Fibroblast of pulmonary artery (primary cell): ENCODE measurements around the gene HRK.

Experiments
- DNase-seq: peaks from one replicate; pipeline ENCODE4 v3.0.0-alpha.2; 2010; ENCODE audit warnings: low read depth
- H3K4me3 ChIP-seq: replicated peaks from 2 replicates; pipeline ENCODE4 v1.5.1; 2011; ENCODE audit warnings: low read depth, mild to moderate bottlenecking, control low read depth, low read length, moderate library complexity
- CTCF ChIP-seq: IDR thresholded peaks from 2 replicates; pipeline ENCODE4 v1.5.1; 2011; ENCODE audit warnings: mild to moderate bottlenecking, control low read depth, low read length, inconsistent platforms; ENCODE audit errors: missing control alignments

Gene HRK

GRCh38 chr12:116881325-116881876 is at the start of gene HRK:
HRK (minus strand) TSS chr12:116881441; CDS start chr12:116881307, 134 bp downstream.
- DNase-seq: no peak
- no peak within 1 kb of the TSS for H3K4me3 ChIP-seq
- no peak for TF ChIP-seq CTCF

DNA sequence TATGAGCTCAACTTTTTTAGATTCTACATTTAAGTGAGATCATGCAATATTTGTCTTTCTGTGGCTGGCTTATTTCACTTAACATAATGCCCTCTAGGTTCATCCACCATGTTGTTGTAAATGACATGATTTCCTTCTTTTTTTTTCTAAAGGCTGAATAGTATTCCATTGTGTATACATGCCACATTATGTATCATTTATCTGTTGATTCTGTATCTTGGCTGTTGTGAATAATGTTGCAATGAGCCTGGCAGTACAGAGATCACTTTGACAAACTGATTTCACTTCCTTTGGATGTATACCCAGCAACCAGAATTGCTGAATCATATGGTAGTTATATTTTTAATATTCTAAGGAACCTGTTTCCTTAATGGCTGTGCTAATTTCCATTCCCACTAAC is 48.6 kb upstream of the HRK start:
- DNase-seq: no peak
- no peak for TF ChIP-seq CTCF

DNA sequence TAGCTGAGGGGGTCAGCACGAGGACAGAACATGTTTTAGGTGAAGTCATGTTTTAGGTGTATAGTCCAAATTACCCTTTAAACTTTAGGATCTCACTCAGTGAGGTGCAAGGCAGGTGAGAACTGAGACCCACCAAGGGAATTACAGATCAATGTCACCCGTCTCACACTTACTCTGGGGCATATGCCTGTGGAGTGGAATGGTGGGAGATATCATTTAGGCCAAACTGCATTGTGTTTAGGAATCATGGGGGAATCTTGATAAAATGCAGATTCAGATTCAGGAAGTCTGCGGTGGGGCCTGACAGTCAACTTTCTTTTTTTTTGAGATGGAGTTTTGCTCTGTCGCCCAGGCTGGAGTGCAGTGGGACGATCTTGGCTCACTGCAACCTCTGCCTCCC is 47.3 kb upstream of the HRK start:
- DNase-seq: no peak
- no peak overlapping the region for H3K4me3 ChIP-seq
- TF ChIP-seq CTCF: no peak

More for the DNA sequence above, 48.6 kb upstream of the HRK start:
- H3K4me3 ChIP-seq: no peak overlapping the region

DNA sequence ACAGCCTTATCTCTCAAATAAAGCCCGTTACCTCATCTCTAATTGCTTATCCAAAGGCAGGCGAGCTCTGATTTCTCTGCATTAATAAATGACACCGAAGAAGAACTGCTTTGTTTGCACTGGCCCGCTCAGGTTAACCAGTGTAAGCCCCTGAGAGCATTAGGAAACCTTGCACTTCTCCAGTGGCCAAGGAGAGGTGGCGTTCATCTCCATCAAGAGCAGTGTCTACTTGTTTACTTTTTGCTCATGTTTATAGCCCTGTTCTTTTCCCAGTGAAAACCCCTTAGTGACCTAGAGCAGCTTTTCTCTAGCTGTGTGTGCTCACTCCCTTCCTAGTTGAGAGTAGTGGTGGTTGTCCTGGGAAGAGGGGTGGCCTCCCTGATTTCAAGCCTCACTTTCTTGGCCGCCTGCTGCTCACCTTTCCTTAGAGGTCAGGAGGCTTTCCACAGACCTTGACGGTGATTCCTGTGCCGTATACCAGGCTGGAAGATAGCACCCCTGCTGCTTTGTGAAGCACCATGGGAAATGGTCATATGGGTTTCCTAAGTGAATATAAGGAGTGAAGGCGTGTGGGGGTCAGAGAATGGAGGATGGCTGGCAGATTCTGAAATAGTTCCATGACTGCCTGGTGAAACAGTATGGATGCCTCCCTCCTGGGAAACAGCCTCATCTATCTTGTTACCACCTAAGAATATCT is 46.2 kb upstream of the HRK start:
- H3K4me3 ChIP-seq: no peak overlapping the region
- no peak for DNase-seq
- TF ChIP-seq CTCF: no peak

DNA sequence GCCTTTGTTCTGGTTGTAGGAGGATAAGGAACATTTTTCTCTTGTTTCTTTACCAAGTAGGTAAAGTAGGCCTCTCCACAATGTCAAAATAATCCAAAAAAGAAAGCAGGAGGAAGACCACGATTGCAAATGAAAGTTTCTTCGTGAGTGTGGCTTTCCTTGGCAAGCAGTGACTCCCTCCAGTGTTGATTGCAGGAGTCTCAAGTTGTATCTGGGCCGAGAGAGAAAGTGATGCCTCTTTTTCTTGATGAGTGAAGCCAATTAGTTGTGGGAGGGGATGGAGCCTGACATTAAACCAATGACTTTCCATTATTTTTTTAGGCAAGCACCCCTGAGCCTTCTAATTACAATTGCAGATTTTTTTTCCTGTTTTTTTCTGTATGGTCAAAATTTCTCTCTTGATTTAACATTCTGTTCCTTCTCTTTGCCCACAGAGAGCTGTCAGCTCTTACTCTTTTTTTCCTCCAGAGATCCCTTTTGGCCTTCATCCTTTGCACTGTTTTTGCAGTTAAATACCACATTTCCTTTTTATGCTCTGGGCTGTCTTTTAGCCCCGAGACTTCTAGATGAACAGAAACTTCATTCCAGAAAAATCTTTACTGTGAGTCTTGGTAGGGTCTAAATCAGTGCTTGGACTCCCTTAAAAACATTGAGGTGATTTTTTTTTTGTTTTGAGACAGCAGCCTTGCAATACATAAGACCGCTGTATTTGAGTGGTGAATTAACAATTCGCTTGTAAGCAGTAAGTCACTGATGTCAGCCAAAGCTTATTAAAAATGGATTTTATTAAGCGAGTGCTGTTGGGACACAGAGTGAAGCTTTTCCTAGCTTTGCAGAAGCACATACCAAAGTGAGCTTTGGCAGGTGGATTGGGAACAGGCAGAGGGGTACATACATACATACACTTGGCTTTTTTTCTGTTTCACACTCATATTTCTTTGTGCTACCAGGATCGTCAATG is 45.3 kb upstream of the HRK start:
- no peak for TF ChIP-seq CTCF
- DNase-seq: no peak
- H3K4me3 ChIP-seq: no peak overlapping the region

GRCh38 chr12:116924558-116925453 is 43.6 kb upstream of the HRK start:
- no peak overlapping the region for H3K4me3 ChIP-seq
- no peak for TF ChIP-seq CTCF
- DNase-seq: peak; percentile 62
